LNCaP clone FGC (cell line): Measurements from ENCODE around the gene CATSPER1.

Experiments used
- DNase-seq: peaks from one replicate; pipeline ENCODE4 v3.0.0-alpha.2; 2011; ENCODE audit warnings: low read depth
- H3K4me3 ChIP-seq: 2 replicates; pipeline ENCODE4 v1.5.1; 2011; ENCODE audit warnings: mild to moderate bottlenecking, low read depth, low read length, control low read depth
- TF ChIP-seq, protein P1 (sequence below): IDR thresholded peaks from 2 replicates; pipeline ENCODE4 v1.5.1; 2012; ENCODE audit warnings: mild to moderate bottlenecking; ENCODE audit not compliant: control insufficient read depth, insufficient read depth; ENCODE audit errors: extremely low read depth

The CATSPER1 gene

GRCh38 chr11:65977621-65978390 lies 48.5 kb downstream of the CATSPER1 start:
- DNase-seq, result no peak
- H3K4me3 ChIP-seq, result no peak overlapping the region
- TF ChIP-seq, protein P1, sequence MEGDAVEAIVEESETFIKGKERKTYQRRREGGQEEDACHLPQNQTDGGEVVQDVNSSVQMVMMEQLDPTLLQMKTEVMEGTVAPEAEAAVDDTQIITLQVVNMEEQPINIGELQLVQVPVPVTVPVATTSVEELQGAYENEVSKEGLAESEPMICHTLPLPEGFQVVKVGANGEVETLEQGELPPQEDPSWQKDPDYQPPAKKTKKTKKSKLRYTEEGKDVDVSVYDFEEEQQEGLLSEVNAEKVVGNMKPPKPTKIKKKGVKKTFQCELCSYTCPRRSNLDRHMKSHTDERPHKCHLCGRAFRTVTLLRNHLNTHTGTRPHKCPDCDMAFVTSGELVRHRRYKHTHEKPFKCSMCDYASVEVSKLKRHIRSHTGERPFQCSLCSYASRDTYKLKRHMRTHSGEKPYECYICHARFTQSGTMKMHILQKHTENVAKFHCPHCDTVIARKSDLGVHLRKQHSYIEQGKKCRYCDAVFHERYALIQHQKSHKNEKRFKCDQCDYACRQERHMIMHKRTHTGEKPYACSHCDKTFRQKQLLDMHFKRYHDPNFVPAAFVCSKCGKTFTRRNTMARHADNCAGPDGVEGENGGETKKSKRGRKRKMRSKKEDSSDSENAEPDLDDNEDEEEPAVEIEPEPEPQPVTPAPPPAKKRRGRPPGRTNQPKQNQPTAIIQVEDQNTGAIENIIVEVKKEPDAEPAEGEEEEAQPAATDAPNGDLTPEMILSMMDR, result no peak

DNA sequence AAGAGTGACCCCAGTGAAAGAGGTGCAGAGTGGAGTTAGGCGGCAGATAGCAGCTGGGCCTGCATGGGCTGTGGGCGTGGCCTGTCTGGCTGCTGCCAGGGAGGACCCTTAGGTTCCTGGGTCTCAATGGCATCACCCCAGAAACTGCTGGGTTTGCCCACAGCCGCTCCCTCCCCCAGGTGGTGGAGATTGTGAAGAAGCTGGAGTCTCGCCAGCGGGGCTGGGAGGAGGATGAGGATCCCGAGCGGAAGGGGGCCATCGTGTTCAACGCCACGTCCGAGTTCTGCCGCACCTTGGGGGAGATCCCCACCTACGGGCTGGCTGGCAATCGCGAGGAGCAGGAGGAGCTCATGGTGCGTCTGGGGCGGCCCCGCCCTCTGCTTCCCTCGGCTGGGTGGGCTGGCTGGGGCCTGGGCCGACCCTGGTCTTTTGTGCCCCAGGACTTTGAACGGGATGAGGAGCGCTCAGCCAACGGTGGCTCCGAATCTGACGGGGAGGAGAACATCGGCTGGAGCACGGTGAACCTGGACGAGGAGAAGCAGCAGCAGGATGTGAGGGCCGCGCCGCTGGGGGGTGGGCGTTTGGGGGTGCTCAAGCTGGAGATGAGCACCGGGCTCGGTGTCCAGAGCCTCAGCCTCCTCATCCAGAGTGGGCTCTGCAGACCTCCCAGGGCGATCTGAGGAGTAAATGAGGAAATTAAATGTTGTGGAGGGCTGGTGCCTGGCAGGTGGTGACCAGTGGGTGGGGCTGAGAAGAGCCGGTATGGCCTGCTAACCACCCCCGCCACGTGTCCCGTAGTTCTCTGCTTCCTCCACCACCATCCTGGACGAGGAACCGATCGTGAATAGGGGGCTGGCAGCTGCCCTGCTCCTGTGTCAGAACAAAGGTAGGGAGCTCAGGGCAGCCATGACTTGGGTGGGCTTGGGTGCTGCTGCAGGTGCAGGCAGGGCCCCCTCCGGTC lies 49.8 kb downstream of the CATSPER1 start:
- TF ChIP-seq, protein P1, result no peak
- H3K4me3 ChIP-seq, result no peak overlapping the region
- DNase-seq, result no peak

GRCh38 chr11:65975771-65976170 lies 50.5 kb downstream of the CATSPER1 start:
- no peak for DNase-seq
- TF ChIP-seq, protein P1, result no peak
- no peak overlapping the region for H3K4me3 ChIP-seq

- no peak for DNase-seq
- H3K4me3 ChIP-seq, result no peak overlapping the region
- TF ChIP-seq, protein P1, result no peak
Measured at GRCh38 chr11:65973439-65974110, 52.7 kb downstream of the CATSPER1 start.

DNA sequence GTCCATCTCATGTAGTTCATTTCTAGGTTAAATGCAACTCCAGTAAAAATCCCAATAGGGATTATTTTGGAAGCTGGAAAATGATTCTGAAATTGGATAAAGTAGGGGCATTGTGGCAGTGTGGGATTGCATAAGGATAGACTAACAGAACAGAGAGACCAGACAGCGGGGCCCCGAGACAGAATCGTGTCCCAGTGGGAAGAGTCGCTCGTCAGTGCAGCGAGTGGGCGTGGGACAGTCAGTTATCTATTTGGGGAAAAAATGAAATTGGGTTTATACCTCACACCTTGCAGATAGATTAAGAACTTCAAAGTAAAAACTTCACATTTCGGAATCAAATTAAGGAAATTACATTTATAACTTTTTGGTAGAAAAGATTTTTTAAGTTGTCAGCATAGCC lies 54.2 kb downstream of the CATSPER1 start:
- no peak overlapping the region for H3K4me3 ChIP-seq
- TF ChIP-seq, protein P1, result no peak
- DNase-seq, result no peak

- DNase-seq, result no peak
- TF ChIP-seq, protein P1, result no peak
- no peak overlapping the region for H3K4me3 ChIP-seq
Measured at GRCh38 chr11:65968600-65969482, 57.4 kb downstream of the CATSPER1 start.
